HCEC 1CT (cell line): Measurements from ENCODE around the gene FAM89A.
"Not testable (repeated sequence)": the region's sequence is repeated elsewhere in the genome, so short reads cannot be mapped to it uniquely, and the experiment has no call there.

Experiments used
- DNase-seq: peaks from one replicate; pipeline ENCODE4 v3.0.0-alpha.2; 2017

Gene FAM89A

DNA sequence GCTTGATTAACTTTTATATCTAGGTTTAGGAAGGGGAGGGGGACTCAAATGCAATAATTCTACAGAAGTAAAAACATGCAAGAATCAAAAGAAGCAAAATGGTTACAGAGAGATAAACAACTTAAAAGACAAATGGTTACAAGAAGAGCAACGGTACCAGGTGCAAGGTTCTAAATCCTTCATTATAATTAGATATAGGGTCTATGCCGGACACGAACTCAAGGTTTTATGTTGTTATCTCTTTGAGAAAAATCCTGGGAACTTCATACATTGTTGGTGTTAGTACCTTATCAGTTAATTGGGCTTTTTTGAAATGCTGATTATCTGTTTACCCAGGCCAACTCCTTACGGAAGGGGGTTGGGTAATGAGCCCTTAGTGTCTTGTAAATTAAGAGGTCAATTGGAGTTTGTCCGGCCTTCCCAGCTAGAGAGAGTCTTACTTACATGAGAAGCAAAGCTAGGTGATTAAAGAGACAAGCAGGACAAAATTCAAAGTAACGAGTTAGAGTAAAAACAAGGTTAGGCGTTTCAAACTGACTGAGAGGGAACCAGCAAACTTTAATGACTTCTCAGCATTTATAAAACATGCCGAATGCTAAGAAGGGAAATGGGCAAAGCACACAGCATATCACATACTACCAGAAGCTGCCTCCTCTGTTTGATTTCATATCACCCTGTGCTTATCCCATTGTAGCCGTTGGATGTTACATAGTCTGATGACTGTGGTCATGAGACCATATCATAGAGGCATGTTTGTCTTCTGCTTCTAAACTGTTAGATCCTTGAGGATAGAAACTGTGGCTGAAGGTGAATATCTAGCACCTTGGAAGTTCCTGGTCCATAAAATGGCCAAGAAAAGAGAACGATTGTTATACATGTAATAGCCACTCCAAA is 55.2 kb downstream of the FAM89A start:
- DNase-seq = not testable (repeated sequence)

DNA sequence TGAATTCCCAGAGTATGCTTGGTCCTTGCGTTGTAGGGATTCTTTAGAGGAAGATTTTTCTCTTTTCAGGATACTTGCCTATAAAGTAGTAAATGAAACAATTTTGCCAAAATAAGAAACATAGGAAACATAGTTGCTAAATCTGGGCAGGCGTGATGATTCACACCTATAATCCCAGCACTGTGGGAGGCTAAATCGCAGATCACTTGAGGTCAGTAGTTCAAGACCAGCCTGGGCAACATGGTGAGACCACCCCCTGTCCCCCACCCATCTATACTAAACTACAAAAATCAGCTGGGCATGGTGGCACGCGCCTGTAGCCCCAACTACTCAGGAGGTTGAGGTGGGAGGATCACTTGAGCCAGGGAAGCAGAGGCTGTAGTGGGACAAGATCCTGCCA is 56.2 kb downstream of the FAM89A start:
- no peak for DNase-seq

DNA sequence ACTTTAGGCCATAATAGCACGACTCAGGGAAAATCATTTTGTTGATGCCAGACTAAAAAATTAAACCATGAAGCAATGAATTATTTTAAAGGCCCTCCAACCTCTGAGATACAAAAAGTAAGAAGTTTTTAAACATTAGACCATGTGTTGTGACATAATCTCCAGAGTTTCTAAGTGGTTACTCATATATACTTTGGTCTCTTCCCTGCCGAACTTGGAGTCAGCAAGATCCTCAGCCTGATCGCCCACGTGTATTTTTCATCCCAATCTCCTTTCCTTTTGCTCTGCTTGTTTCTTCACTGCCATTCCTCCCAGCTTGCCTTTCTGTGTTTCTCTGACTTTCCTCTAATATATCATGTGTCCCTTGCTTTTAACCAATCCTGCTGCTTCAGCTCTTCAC is 57.4 kb downstream of the FAM89A start:
- peak; percentile 73 for DNase-seq

DNA sequence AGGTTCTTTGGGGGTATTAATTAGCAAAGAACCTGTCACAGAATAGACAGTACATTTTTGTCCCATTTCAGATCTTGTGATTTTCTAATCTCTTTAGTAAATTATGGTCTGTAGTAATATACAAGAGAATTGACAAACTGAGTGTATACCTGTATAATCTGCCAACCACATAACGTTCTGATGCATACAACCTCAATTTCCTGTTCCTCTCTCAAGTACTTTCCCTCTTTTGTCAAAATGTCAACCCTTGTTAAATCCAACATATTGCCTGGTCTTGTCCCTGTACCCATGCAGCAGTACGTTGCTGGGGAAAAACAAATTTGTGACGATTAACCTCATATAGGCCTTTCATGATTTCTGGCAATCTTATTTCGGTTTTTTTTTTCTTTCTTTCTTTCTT is 60.1 kb downstream of the FAM89A start:
- DNase-seq = no peak

DNA sequence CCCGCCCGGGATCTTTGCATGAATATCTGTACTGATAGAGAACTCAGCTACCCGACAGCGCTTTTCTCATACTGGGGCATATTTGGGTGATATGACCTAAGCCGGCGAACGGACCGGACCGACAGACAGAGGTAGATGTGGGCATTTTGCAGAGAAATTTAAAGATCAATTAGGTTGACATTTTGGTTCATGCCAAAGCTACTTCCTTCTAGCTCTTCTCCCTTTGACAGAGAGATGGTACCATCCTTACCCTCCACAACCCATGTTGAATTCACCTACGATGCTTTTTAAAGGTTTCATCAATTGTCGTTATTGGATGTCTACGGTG is 60.7 kb downstream of the FAM89A start:
- no peak for DNase-seq

DNA sequence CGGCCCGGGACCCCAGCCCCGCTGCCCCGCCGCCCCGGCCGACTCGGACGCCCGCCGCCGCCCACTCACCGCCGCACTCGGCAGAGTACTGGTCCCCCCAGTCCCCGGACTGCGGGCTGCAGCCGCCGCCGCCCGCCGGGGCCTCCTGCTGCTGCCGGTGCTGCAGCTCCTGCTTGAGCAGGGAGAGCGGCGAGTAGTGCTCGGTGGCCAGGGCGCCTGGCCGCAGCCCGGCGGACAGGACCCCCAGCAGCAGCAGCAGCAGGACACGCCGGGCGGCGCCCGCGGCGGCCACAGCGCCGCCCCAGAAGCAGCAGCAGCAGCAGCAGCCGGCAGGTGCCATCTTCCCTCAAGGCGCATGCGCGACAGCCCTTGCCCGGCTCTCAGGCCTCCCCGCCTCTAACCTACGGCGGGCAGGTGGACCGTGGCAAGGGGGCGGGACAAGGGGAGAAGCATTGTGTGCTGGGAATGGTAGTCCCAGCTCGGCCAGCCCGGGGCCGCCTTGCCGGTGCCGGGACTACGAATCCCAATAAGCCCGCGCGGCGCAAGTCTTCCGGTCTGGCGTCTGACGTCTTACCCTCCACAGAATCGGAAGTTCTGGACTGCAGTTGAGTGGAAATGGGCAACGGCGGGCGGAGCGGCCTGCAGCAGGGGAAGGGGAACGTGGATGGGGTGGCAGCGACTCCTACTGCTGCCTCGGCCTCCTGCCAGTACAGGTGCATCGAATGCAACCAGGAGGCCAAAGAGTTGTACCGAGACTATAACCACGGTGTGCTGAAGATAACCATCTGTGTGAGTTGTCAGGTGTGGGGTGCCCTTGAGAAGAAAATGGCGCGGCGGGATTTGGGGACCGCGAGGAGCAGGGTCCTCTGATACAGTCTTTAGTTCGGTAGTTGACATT is 61.3 kb downstream of the FAM89A start, which contains the start of the genes ARV1 and TTC13:
TSS of gene ARV1 (plus strand) at position 604 of the 898 bp plus-strand sequence. CDS start at position 616, 12 bp downstream.
TSS of gene TTC13 (minus strand) at position 371 of the 898 bp plus-strand sequence. CDS start at position 340, 31 bp downstream.
- DNase-seq = peak; percentile 99

DNA sequence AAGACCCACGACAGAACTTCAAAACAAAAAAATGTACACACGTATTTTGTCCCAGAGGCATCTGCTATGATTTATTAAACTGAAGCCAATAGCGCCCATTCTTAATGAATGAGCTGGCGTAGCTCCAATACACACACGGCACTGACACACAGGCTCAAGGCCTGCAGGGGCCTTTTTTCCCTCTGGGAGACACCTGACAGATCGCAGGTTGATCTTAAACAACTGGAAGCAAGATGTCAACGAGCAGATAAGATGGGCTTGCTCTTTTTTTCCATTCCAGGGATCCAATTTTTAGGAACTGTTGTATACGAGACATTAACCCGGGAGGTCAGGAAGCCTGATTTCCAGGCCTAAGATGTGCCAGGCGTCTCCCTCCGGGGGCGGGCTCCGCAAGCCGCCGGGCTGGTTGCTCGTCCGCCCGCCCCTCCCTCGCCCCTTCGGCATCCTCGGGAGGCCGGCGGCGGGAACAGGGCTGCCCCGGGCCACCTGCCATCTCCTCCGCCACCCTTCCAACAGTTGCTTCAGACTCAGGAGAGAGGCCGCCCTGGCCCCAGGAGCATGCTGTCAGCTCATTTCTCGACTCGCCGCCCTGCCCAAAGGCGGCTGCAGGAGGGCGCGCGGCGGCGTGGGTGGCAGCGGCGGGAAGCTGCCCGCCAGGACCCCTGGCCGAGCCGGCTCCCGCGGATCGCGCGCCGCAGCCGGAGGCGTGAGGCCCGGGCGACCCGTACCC is 62.1 kb downstream of the FAM89A start:
- DNase-seq = peak; percentile 11

DNA sequence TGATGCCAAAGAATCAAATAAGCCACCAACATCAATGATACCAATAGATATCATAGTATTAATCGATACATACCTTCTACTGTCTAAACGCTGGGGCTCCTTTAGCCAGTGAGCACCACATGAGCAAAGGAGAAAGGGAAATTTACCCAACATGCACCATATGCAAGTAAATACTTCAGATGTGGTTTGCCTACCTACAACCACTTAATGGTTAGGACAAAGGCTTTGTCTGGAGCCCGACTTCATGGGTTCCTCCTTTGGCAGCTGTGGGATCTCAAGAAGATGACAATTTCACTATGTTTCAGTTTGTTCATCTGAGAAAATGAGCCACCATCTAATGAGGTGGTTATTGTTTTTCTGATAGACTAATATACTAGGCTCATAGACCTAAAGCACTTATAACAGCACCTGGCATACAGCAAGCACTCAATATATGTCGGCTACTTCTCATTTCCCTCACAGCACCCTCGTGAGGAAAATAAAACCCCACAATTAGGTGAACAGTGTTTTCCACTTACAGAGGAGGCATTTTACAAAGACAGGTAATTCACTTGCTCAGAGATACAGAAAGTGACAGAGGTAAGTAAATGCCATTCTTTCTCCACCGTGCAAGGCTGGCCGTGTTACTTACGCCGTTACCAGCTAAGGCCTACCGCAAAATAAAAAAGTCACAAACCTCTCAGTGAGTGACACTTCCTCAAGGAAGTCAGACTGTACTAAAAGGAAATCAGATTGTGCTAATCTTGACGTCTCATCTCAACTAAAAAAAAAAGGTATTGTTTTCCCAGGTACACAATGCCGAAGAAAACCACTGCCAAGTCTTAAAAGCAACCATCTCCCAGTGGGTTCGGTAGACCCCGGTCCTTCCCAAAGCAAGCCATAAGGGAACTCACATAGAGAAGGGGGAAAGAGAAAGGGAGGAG is 63.0 kb downstream of the FAM89A start:
- no peak for DNase-seq

DNA sequence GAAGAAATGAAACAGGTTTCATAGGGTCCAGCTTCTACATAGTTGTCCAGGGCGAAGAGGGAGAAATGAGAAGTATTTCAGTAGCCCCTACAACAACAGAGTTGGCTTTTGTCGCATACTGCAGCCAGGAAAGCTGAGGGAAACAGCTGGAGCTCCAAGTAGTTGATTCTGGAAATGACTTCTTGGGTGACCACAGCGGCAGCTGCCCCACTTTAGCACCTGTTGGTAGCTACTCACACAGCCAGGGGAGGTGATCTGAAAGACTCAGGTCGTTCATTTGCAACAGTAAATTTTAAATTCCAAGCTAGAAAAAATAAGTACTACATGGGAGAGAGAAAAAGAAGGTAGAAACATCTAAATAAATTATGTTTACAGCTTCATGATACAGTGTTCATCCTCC is 63.7 kb downstream of the FAM89A start:
- DNase-seq = no peak

DNA sequence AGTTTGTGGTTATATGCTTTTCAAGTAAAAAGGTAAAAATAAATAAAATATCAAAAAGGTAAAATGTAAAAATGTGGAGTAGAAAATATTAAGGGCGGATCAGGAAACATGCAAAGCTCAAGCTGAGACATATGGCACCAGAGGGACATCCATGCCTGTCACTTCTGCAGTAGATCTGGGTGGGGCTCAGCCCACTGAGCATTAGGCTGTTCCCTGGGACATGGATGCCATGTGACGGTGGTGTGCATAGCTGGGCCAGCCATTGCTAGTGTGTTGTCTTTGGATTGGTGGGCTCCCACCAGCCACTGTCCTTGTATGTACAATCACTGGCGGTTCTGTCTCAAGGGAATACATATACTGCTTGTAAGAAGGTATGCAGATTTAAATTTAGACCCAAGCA is 64.4 kb downstream of the FAM89A start:
- no peak for DNase-seq

DNA sequence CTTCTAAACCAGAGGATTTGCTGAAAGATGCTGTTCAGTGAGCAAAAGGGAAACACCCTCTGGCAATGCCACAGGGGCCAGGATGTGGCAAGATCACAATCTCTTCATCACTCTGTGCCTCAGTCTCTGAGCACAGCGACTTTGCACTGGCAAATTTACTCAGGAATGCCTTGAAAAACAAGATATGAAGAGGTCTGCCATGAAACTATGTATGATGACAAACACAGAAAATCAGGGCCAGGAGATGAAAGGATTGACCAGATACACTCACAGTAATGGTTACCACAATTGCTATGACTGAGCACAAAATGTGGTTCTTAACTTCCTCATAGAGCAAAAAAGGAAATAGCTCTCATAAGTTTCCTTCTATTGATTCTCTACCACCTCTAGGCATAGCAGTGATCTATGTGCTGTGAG is 67.2 kb downstream of the FAM89A start:
- no peak for DNase-seq

DNA sequence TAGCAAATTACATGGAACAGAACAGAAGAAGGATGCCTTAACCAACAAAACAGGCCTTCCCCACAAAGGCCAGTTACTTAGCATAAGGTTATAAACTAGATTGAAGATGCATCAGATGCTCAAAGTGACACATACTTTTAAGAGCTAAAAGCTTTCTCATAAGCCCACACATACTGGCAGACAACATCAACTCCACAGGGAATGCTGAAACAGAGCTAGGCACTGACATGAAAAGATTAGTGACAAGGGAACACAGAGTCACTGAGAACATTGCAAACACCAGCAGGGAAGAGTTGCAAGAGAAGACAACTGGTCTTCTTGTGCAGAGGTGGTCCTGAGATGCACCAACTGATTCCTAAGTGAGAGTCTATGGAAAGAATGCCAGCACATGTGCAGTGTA is 68.3 kb downstream of the FAM89A start:
- no peak for DNase-seq

DNA sequence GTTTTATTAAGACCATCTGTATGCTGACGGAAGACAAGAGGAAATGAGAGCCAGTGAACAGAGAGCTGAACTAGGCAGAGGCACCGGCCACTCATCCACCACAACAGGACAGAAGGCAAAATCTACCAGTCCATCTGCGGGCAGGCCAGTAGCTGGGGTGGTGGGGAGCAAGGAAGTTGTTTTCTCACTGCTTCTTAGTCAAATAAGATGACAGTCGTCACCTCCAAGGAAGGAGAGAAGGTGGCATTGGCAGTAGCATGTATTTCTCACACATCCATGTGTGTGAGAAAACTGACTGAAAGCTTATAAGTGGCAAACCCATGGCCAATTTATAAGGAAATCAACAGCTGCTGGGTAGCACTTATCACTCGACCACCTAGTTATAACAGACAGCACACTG is 69.6 kb downstream of the FAM89A start:
- no peak for DNase-seq
